Sigmoid colon (tissue), 4 donors: ENCODE measurements around the gene NCOA4.

Experiments used
- EP300 ChIP-seq, 4 donors: sonication (generic); formaldehyde crosslinking; IDR thresholded peaks; one replicate each; pipeline ENCODE4 v1.6.1; 2017; ENCODE audit warnings: antibody characterized with exemption in 4 of 4
- POLR2A ChIP-seq, 2 donors: fragments of 450-650 bp; IDR thresholded peaks; one replicate each; pipeline ENCODE4 v1.6.1; 2016; ENCODE audit warnings: antibody characterized with exemption in 2 of 2, mild to moderate bottlenecking in 2 of 2, moderate library complexity in 2 of 2
- POLR2AphosphoS5 ChIP-seq, 4 donors: sonication (generic); formaldehyde crosslinking; IDR thresholded peaks; one replicate each; pipeline ENCODE4 v1.6.1; 2017; ENCODE audit warnings: antibody characterized with exemption in 4 of 4
- TF ChIP-seq, protein P1 (sequence below), 4 experiments: fragments of 450-650 bp in 3 of 4; fragments of 200-600 bp in 1 of 4; IDR thresholded peaks; one replicate each; pipeline ENCODE4 v1.5.1; 2016 to 2019; ENCODE audit warnings: antibody characterized with exemption in 4 of 4, mild to moderate bottlenecking in 3 of 4, moderate library complexity in 2 of 4

- TF ChIP-seq, protein P1, sequence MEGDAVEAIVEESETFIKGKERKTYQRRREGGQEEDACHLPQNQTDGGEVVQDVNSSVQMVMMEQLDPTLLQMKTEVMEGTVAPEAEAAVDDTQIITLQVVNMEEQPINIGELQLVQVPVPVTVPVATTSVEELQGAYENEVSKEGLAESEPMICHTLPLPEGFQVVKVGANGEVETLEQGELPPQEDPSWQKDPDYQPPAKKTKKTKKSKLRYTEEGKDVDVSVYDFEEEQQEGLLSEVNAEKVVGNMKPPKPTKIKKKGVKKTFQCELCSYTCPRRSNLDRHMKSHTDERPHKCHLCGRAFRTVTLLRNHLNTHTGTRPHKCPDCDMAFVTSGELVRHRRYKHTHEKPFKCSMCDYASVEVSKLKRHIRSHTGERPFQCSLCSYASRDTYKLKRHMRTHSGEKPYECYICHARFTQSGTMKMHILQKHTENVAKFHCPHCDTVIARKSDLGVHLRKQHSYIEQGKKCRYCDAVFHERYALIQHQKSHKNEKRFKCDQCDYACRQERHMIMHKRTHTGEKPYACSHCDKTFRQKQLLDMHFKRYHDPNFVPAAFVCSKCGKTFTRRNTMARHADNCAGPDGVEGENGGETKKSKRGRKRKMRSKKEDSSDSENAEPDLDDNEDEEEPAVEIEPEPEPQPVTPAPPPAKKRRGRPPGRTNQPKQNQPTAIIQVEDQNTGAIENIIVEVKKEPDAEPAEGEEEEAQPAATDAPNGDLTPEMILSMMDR (IDR thresholded peaks at IDR 0.05), result no peak
- TF ChIP-seq POLR2AphosphoS5 (IDR thresholded peaks at IDR 0.05) (no peak), POLR2A (IDR thresholded peaks at IDR 0.05) (no peak), EP300 (IDR thresholded peaks at IDR 0.05) (no peak)
Measured at GRCh38 chr10:46073564-46073963, 43.1 kb upstream of the NCOA4 start.
